ENCODE results near the gene KRTAP10-8.
"Not testable (repeated sequence)": the region's sequence is repeated elsewhere in the genome, so short reads cannot be mapped to it uniquely, and the experiment has no call there.

KRTAP10-8 gene

DNA sequence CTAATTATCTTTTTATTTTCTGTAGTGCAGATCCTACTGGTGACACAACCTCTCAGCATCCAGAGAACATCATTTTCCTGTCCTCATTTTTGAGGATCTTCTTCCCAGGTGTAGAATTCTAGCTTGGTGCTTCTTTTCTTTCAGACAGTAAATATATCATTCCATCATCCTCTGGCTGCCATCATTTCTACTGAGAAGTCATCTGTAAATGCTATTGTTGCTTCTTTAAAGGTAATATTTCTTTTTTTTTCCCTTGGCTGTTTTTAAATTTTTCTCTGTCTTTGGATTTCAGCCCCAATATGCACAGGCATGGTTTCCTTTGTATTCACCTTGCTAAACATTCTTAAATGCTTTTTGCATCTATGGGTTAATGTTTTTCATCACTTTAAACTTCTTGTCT lies 11.7 kb downstream of the KRTAP10-8 start:
- DNase-seq = no peak

DNA sequence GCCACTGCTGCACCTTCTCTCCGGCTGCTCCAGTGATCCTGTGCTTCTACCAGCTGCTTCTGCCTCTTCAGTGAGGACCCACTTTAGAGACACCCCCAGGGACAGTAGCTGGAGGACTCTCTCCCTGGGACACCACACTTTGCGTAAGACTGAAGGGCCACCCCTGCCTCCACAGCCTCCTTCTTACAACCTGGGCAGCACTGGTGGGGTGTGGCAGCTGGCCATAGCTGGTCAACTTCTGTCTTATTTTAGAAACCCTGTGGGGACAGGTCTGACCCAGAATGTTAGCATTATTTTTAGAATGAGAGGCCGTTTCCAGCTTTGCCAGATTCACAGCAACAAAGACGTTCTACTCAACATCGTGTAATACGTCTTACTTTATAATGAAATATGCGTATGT lies 13.9 kb downstream of the KRTAP10-8 start:
- DNase-seq = no peak

DNA sequence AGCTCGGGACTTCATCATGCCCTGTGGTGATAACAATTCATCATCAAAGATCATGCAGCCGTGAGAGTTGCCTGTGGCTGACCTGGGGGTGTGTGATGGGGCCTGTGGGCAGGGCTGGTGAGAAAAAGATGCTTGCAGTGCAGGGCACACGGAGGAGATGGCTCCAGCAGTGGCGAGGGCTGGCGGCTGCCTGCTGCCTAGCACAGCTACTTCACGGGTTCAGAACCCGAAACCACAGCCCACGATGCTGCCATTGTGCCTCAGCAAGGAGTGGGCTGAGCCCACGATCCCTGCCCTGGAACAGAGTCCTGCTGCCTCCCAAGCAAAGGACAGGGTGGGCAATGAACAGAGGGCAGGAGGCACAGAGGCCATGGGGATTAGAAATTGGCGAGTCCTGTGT lies 14.4 kb downstream of the KRTAP10-8 start:
- DNase-seq = no peak

DNA sequence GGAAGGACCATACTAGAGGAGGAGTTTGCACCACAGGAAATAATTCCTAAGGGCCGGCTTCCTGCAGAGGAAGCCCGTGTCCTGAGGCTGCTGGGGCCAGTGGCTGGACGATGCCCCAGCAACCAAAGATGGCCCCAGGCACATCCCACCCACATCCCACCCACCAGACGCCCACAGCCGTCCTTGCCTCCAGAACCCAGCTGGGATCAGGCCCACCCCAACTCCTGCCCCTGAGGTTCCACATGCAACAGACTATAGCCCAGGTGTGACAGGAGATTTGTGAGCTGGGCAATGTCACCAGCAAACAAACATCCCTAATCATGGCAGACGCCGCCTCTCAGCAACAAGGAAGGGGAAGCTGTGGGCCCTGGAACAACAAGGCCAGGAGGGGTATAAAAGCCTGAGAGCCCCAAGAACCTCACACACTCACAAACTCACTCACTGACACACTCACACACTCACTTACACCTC lies 14.8 kb downstream of the KRTAP10-8 start, which contains the start of gene KRTAP10-9:
Gene KRTAP10-9, plus strand, starts transcription at position 421 of the 471 bp plus-strand sequence. CDS start 79 bp downstream, outside the sequence.
- no peak for DNase-seq

DNA sequence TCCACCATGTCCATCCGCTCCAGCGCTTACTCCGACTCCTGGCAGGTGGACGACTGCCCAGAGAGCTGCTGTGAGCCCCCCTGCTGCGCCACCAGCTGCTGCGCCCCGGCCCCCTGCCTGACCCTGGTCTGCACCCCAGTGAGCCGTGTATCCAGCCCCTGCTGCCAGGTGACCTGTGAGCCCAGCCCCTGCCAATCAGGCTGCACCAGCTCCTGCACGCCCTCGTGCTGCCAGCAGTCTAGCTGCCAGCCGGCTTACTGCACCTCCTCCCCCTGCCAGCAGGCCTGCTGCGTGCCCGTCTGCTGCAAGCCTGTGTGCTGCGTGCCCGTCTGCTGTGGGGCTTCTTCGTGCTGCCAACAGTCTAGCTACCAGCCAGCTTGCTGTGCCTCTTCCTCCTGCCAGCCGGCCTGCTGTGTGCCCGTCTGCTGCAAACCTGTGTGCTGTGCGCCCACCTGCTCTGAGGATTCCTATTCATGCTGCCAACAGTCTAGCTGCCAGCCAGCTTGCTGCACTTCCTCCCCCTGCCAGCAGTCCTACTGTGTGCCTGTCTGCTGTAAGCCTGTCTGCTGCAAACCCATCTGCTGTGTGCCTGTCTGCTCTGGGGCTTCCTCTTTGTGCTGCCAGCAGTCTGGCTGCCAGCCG lies 15.4 kb downstream of the KRTAP10-8 start:
- DNase-seq = not testable (repeated sequence)

DNA sequence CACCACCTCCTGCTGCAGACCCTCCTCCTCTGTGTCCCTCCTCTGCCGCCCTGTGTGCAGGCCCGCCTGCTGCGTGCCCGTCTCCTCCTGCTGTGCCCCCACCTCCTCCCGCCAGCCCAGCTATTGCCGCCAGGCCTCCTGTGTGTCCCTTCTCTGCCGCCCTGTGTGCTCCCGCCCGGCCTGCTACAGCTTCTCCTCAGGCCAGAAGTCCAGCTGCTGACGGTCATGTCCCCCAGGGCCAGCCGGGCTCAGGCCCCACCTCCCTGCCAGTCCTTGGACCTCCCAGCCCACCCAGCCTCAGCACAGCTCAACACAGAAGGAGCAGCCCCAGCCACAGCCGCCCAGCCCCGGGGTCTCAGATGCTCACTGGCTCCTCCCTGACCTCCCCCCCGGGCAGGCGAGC lies 16.0 kb downstream of the KRTAP10-8 start:
- DNase-seq = not testable (repeated sequence)

DNA sequence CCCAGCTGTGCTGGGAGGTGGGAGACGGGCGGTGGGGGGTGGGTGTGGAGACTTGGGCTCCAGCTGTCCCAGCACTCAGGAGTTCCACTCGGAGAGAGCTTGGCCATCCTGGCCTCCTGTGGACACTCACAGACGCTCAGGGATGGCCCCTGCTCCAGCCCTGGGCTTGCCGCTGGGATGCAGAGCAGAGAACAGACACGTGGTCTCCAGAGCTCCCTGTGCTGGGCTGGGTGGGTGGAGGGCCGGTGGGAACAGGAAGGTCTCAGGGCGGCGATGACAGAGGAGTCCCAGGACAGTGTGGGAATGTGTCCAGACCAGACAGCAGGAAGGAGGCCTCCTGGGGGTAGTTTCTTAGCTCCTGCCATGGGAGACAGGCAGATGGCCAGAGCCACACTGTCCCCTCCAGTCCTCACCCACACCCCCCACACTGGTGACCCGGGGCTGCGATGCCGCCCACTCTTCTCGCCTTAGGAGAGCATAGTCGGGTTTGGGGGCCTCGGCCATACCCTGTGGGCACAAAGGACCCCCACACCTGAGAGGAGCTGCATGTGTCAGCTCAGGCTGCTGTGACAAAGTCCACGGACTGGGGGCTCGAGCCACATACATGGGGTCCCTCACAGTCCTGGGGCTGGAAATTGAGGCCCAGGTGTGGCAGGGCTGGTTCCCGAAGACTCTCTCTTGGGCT lies 17.0 kb downstream of the KRTAP10-8 start:
- DNase-seq = no peak

DNA sequence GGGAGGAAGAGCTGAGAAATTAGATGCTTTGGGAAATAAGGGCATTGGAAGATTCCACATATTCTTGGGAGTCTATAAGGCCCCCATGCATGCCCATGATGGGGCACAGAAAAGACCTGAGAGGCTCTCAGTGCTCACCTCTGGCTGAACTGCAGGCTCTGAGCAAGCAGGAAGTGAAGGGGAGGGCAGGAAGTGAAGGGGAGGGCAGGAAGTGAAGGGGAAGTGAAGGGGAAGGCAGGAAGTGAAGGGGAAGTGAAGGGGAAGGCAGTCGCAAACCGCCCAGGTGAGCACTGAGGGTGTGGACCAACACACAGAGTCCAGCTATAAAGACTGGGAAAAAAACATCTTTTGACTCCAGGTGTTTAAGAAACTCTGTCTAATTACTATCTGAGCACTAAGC lies 18.6 kb downstream of the KRTAP10-8 start:
- no peak for DNase-seq

DNA sequence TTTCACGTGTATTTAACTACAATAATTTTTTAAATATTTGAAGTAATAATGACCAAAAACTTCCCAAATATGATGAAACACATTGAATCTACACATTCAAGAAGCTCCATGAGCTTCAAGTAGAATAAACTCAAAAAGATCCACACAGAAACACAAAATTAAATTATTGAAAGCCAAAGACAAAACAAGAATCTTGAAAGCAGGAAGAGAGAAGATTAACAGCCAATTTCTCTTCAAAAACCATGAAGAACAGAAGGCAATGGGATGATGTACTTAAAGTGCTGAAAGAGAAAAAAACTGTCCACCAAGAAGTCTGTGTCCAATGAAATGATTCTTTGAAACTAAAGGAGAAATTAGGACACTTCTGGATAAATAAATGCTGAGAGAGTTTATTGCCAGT lies 20.2 kb downstream of the KRTAP10-8 start:
- DNase-seq = no peak

DNA sequence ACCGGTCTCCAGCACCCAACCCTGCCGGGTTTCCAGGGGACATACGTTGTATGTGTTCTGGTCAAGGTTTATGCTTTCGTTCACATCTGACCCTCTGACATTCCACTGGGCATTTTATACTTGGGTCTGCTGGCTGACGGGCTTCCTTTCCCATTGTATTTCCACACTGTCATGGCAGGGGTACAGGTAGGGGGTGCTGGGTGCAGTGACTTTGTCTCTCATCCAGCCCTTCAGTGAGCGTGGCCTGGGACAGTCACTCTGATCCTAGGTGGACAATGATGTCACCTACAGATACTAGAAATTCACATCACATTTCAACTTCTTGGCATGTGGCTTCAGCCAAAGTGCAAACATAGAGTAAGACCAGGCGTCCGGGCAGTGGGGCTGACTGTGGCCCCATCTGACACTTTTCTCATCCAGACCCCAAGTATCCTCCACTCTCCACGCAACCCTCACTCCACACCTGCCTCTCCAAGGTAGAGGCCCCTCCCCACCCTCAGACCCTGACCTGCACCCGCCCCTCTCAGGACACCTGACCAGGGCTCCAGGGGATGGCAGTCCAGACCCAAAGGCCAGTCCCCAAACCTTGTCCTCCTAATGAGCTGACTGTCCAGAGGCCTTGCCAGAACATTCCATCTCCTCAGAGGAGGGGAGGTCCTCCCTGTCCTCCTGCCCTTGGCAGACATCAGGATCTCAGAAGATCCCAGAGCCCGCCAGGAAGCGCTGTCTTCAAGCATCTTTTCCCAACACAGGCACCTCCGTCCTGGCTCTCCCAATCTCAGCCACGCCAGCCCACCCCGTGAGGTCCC lies 24.5 kb downstream of the KRTAP10-8 start:
- no peak for DNase-seq

DNA sequence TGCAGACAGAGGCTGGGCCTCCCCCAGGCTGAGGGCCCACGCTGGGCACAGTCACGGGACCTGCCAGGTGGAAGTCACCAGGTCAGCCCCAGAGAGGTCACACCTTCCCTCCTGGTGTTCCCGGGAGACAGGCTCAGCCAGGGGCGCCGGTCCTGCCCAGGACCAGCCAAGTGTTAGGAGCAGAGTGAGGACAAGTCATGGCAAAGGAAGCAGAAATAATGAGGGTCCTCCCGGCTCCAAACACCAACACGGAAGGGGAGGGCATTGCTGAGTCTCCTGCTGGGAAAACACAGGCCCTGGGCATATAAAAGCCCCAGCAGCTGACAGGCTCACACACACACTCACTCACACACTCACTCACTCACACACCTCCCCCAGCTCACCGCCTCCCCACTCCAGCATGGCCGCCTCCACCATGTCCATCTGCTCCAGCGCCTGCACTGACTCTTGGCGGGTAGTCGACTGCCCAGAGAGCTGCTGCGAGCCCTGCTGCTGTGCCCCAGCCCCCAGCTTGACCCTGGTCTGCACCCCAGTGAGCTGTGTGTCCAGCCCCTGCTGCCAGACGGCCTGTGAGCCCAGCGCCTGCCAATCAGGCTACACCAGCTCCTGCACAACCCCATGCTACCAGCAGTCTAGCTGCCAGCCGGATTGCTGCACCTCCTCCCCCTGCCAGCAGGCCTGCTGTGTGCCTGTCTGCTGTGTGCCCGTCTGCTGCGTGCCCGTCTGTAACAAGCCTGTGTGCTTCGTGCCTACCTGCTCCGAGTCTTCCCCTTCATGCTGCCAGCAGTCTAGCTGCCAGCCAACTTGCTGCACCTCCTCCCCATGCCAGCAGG lies 25.4 kb downstream of the KRTAP10-8 start, which contains the start of gene KRTAP10-10:
Gene KRTAP10-10, plus strand, starts transcription at position 339 of the 833 bp plus-strand sequence. Its CDS starts 62 bp downstream, at position 401.
- DNase-seq = no peak

DNA sequence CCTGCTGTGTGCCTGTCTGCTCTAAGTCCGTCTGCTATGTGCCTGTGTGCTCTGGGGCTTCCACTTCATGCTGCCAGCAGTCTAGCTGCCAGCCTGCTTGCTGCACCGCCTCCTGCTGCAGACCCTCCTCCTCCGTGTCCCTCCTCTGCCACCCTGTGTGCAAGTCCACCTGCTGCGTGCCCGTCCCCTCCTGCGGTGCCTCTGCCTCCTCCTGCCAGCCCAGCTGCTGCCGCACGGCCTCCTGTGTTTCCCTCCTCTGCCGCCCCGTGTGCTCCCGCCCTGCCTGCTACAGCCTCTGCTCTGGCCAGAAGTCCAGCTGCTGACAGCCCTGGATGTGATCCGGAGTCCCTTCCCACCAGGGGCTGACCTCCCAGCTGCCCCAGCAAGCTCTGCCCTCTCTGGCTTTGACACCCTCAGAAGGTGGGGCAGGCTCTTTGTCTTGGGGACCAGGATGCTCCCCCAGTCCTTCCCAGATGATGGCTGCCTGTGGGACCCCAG lies 26.0 kb downstream of the KRTAP10-8 start:
- DNase-seq = not testable (repeated sequence)

DNA sequence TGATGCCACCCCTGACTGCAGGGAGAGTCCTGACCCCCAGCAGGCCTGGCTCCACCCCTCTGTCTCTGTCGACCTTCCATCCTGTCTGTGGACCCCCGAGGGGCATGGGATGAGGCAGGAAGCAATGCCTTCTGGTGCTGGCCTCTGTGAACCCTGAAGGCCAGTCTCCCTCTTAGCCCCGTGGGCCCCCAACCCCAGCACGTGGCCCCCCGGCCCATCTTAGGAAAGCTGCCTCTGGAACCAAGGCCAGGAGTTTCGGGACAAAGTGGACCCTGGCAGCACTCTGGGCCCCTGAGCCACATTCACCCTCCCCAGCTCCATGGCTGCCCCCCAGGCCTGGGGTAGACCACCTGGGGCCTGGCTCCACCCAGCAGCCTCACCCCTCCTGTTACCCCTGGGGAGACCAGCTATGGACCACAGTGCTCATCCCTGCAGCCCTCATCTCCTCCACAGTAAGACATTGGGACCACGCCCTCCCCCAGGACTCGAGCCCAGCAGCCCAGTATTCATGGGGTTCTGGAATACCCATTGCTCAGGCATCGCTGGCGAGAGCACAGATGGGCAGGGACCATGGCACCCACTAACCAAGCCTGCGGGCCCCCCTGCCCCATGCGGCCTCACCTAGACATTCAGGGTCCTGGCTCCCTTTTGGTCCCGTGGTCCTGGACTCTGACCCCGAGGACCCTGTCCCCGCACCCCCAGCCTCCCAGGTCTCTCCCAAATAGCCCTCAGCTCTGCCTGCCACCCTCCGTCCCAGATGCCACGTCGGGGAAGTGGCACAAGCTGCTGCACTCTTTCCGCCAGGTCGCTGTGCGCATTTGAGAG lies 26.8 kb downstream of the KRTAP10-8 start:
- DNase-seq = not testable (repeated sequence)

DNA sequence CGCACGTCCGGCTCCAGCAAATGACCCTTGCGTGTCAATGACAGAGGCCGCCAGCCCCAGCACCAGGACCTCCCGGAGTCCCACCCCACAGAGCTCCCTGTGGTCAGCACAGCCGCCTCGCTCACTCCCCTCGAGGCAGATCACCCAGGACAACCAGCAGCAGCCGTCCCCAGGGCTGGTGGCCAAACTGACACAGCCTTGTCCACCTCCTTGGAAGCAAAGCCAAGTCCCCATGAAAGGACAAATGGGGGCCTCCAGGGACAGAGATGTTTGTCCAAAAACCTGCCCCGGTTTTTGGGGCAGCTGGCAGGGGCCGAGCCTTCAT lies 27.4 kb downstream of the KRTAP10-8 start:
- no peak for DNase-seq

DNA sequence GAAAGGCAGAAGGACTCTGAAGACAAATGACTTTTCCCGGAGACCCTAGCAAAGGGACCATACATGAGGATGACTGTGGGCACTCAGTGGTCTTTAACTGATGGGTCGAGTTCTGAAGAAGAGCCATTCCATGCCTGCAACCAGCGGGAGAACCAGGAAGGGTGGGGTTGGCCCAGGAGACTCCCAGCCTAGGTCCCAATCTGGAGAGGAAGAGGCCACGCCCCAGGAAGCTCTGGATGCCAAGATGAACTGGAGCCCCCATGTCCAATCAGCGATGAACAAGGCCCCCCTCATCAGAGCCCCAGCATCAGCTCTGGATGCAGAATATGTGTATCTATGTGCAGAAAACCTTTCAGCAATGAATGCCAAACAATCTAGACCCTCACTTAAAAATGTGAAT lies 28.9 kb downstream of the KRTAP10-8 start:
- DNase-seq = no peak

DNA sequence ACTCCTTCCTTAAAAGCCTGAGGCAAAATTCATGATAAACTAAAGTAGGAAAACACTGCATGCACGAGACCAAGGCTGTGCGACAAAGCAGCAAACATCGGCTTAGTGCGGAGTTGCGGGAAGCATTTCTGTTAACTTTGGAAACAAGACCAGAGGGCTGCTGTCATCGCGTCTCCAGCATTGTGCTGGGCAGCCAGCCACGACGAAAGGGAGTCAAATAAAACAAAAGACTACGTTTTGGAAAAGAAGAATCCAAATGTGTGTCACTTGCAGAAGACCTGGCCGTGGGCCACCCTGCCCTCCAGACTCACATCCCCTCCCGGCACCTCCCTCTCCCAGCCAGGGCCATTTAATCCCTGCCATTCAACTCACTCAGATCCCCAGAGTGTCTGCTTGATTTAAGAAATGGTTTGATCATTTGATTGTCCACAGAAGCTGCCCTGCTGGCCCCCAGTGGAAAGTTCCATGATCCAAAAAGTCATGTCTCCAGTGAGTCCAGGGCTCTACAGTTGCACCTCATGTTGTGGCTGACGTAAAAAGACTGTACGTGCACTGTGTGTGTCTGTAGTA lies 31.9 kb downstream of the KRTAP10-8 start:
- DNase-seq = no peak

DNA sequence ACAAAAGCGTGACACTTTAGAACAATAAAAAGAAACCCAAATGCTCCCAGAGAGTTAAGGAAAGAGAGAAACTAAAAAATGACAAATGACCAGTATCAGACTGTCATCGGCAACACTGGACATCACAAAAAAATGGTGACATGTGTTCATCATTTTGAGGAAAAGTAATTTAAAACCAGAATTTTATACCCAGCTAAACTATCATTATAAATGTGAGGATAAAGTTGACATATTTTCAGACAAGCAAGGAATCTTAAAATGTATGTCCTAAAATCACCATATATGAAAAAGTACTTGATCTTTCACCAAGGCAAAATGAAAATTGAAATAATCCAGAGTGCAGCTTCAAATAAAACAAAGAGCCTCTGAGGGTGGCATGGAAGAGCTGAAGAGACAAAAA lies 33.0 kb downstream of the KRTAP10-8 start:
- no peak for DNase-seq

DNA sequence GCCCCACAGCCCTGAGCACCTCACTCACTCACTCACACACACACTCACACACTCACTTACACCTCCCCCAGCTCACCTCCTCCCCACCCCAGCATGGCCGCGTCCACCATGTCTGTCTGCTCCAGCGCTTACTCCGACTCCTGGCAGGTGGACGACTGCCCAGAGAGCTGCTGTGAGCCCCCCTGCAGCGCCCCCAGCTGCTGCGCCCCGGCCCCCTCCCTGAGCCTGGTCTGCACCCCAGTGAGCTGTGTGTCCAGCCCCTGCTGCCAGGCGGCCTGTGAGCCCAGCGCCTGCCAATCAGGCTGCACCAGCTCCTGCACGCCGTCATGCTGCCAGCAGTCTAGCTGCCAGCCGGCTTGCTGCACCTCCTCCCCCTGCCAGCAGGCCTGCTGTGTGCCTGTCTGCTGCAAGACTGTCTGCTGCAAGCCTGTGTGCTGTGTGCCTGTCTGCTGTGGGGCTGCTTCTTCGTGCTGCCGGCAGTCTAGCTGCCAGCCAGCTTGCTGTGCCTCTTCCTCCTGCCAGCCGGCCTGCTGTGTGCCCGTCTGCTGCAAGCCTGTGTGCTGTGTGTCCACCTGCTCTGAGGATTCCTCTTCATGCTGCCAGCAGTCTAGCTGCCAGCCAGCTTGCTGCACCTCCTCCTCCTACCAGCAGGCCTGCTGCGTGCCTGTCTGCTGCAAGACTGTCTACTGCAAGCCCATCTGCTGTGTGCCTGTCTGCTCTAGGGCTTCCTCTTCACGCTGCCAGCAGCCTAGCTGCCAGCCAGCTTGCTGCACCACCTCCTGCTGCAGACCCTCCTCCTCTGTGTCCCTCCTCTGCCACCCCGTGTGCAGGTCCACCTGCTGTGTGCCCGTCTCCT lies 34.7 kb downstream of the KRTAP10-8 start, which contains the start of gene KRTAP10-11:
Gene KRTAP10-11, plus strand, starts transcription at position 49 of the 856 bp plus-strand sequence. Its CDS starts 45 bp downstream, at position 94.
- not testable (repeated sequence) for DNase-seq

DNA sequence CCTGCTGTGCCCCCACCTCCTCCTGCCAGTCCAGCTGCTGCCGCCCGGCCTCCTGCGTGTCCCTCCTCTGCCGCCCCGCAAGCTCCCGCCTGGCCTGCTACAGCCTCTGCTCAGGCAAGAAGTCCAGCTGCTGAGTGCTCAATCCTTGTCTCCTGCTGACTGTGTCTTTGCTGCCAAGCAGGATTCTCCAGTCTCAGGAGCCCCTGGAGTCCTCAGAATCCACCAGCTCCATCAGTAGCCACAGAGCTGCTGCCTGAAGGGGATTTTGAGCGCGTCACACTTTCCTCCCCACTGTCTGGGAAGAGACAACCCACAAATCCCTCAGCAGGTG lies 35.3 kb downstream of the KRTAP10-8 start:
- no peak for DNase-seq
